ENCODE measurements around the gene ATG2B. TPM values are rescaled to one million over a fixed set of nuclear protein-coding genes. Genes with fewer than 3 reads are reported as not detected.

Gene ATG2B
- total RNA-seq, 1 donor from 2014 or later, result 11.9 TPM

DNA sequence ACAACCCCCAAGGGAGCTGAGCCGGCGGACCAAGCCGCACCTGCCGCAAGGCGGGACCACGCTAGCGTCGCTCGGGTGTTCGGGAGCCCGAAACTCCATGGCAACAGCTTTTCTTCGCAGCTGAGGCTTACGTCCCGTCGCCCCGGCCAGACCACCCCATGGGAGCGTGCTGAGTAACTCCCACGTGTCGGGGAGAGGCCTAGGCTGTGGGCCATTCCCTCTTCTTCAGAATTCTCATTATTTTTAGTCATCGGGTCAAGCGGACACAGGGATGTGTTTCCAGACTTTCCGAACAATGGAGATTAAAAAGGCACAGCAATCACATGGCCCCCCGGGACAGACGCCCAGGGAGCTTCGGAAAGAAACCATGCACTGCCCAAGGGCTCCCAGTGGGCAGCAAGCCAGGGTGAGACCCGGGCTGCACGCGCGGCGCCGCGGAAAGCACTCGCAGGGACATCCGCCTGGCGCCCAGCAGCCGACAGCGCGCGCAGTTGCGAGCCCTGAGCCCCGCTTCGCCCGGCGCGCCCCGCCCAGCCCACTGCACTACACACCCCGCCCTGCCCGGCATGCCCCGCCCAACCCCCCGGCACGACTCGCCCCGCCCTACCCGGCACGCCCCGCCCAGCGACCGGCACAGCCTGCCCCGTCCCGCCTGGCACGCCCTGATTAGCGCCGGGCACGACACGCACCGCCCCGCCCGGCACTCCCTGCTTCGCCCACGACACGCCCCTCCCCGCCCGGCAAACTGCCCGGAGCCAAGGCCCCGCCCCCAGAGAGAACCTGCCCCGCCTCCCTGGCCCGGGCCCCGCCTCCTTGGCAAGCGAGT lies 28.4 kb upstream of the ATG2B start:
- Histone ChIP-seq H3K4me3 (peak overlapping the region; percentile 64), H4K20me1 (ENCODE audit: low read depth) (no peaks in the 10 kb centered on the region), H3K27ac (no peak overlapping the region), H3K4me2 (peak overlapping the region; percentile 87), H3K4me1 (peaks cover 6% of the 10 kb centered on the region), H3F3A (ENCODE audit: low read depth) (peaks cover 20% of the 10 kb centered on the region), H3K36me3 (no peaks in the 10 kb centered on the region), H2AFZ (replicated peaks) (peak overlapping the region; percentile 86), H3K27me3 (peaks cover 38% of the 10 kb centered on the region), H3K9me3 (ENCODE audit: low read depth) (no peaks in the 10 kb centered on the region), H3K9ac (no peak overlapping the region), H3K79me2 (ENCODE audit: low read depth) (no peaks in the 10 kb centered on the region)
- no peaks in the 10 kb centered on the region for H3K9me3 Mint-ChIP-seq
- H3K4me1 Mint-ChIP-seq, result peaks cover 3% of the 10 kb centered on the region
- H3K27me3 Mint-ChIP-seq (ENCODE audit: insufficient read depth, low read depth), result peaks cover 5% of the 10 kb centered on the region
- DNase-seq (ENCODE audit: low spot score), result peak; percentile 98
- H3K27ac Mint-ChIP-seq, result no peak overlapping the region
- H3K4me3 Mint-ChIP-seq, result peak overlapping the region; percentile 91
- TF ChIP-seq, protein P1, sequence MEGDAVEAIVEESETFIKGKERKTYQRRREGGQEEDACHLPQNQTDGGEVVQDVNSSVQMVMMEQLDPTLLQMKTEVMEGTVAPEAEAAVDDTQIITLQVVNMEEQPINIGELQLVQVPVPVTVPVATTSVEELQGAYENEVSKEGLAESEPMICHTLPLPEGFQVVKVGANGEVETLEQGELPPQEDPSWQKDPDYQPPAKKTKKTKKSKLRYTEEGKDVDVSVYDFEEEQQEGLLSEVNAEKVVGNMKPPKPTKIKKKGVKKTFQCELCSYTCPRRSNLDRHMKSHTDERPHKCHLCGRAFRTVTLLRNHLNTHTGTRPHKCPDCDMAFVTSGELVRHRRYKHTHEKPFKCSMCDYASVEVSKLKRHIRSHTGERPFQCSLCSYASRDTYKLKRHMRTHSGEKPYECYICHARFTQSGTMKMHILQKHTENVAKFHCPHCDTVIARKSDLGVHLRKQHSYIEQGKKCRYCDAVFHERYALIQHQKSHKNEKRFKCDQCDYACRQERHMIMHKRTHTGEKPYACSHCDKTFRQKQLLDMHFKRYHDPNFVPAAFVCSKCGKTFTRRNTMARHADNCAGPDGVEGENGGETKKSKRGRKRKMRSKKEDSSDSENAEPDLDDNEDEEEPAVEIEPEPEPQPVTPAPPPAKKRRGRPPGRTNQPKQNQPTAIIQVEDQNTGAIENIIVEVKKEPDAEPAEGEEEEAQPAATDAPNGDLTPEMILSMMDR (IDR thresholded peaks at IDR 0.05), result no peak
- TF ChIP-seq EZH2 (IDR thresholded peaks at IDR 0.05), result peak; percentile 28
- H3K36me3 Mint-ChIP-seq, result no peaks in the 10 kb centered on the region

- no peak overlapping the region for H3K9ac ChIP-seq
- peak overlapping the region; percentile 87 for H3K4me2 ChIP-seq
- no peaks in the 10 kb centered on the region for H3K9me3 Mint-ChIP-seq
- peaks cover 6% of the 10 kb centered on the region for H3K4me1 ChIP-seq
- no peak overlapping the region for H3K27ac ChIP-seq
- H3K36me3 ChIP-seq, result no peaks in the 10 kb centered on the region
- H3K79me2 ChIP-seq (ENCODE audit: low read depth), result no peaks in the 10 kb centered on the region
- peaks cover 5% of the 10 kb centered on the region for H3K27me3 Mint-ChIP-seq (ENCODE audit: insufficient read depth, low read depth)
- peak overlapping the region; percentile 86 for H2AFZ ChIP-seq (replicated peaks)
- DNase-seq (ENCODE audit: low spot score), result no peak
- H3F3A ChIP-seq (ENCODE audit: low read depth), result peaks cover 20% of the 10 kb centered on the region
- H3K27me3 ChIP-seq, result peaks cover 38% of the 10 kb centered on the region
- H4K20me1 ChIP-seq (ENCODE audit: low read depth), result no peaks in the 10 kb centered on the region
- no peak overlapping the region for H3K27ac Mint-ChIP-seq
- peak; percentile 57 for TF ChIP-seq EZH2 (IDR thresholded peaks at IDR 0.05)
- TF ChIP-seq EZH2phosphoT487 (IDR thresholded peaks at IDR 0.05), result no peak
- TF ChIP-seq, protein P1 (IDR thresholded peaks at IDR 0.05), result no peak
- H3K4me3 ChIP-seq, result peak overlapping the region; percentile 64
- H3K9me3 ChIP-seq (ENCODE audit: low read depth), result no peaks in the 10 kb centered on the region
- H3K36me3 Mint-ChIP-seq, result no peaks in the 10 kb centered on the region
- H3K4me3 Mint-ChIP-seq, result peak overlapping the region; percentile 91
- peaks cover 3% of the 10 kb centered on the region for H3K4me1 Mint-ChIP-seq
Observed at GRCh38 chr14:96390965-96391292, 27.8 kb upstream of the ATG2B start.

DNA sequence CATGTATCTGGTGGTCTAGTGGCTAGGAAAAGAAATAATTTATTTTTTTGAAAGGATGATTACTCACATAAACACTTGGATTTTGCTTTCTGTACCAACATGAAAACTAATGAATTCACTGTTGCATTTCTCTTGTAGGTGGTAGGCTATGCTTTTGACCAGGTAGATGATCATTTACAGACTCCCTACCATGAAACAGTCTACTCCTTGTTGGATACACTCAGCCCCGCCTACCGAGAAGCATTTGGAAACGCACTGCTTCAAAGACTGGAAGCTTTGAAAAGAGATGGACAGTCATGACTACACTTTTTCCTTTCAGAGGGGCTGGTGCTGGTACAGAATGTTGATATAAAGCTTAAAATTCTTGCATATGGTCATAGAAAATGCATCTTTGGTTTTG lies 22.2 kb upstream of the ATG2B start:
- no peak overlapping the region for H3K4me2 ChIP-seq

More for the DNA sequence above, 22.2 kb upstream of the ATG2B start:
- Histone ChIP-seq H3K27me3 (peaks cover 14% of the 10 kb centered on the region), H3K9ac (no peak overlapping the region), H3K4me1 (no peaks in the 10 kb centered on the region), H2AFZ (replicated peaks) (no peak overlapping the region), H3K9me3 (ENCODE audit: low read depth) (no peaks in the 10 kb centered on the region), H3F3A (ENCODE audit: low read depth) (peaks cover 7% of the 10 kb centered on the region), H3K27ac (no peak overlapping the region), H3K4me3 (no peak overlapping the region), H3K79me2 (ENCODE audit: low read depth) (peaks cover 6% of the 10 kb centered on the region), H3K36me3 (peaks cover 10% of the 10 kb centered on the region), H4K20me1 (ENCODE audit: low read depth) (no peaks in the 10 kb centered on the region)
- Mint-ChIP-seq H3K9me3 (no peaks in the 10 kb centered on the region), H3K36me3 (peaks cover 8% of the 10 kb centered on the region), H3K4me3 (no peak overlapping the region), H3K27ac (no peak overlapping the region), H3K4me1 (no peaks in the 10 kb centered on the region), H3K27me3 (ENCODE audit: insufficient read depth, low read depth) (peaks cover 4% of the 10 kb centered on the region)
- TF ChIP-seq EZH2 (IDR thresholded peaks at IDR 0.05), result no peak
- TF ChIP-seq, protein P1 (IDR thresholded peaks at IDR 0.05), result no peak
- no peak for TF ChIP-seq EZH2phosphoT487 (IDR thresholded peaks at IDR 0.05)
- DNase-seq (ENCODE audit: low spot score), result no peak

Data from neural progenitor cell (in vitro differentiated cells).